HFFc6 (cell line): ENCODE results near the gene RGS7. TPM values are rescaled to one million over a fixed set of nuclear protein-coding genes. Genes with fewer than 3 reads are reported as not detected.

Experiments used
- DNase-seq: peaks from one replicate; pipeline ENCODE4 v3.0.0-alpha.2; 2018
- H3K27ac Mint-ChIP-seq: 2 replicates; pipeline ENCODE4 v1.8.0; 2020; ENCODE audit warnings: mild to moderate bottlenecking, mixed read lengths
- H3K27me3 Mint-ChIP-seq: 2 replicates; pipeline ENCODE4 v1.8.0; 2021; ENCODE audit warnings: mild to moderate bottlenecking, moderate library complexity, mixed read lengths; ENCODE audit not compliant: insufficient read depth
- H3K36me3 Mint-ChIP-seq: 2 replicates; pipeline ENCODE4 v1.8.0; 2021; ENCODE audit warnings: low read depth, mixed read lengths
- H3K4me1 Mint-ChIP-seq: 2 replicates; pipeline ENCODE4 v1.8.0; 2020; ENCODE audit warnings: low read depth, mixed read lengths
- H3K4me3 Mint-ChIP-seq: 2 replicates; pipeline ENCODE4 v1.8.0; 2020; ENCODE audit warnings: mild to moderate bottlenecking, moderate library complexity, mixed read lengths
- H3K9me3 Mint-ChIP-seq: 2 replicates; pipeline ENCODE4 v1.8.0; 2020; ENCODE audit warnings: mild to moderate bottlenecking, mixed read lengths
- CTCF ChIP-seq: fragments of 200-600 bp; sonication (generic); IDR thresholded peaks from 2 replicates; pipeline ENCODE4 v1.5.0; 2021; ENCODE audit warnings: antibody characterized with exemption, mild to moderate bottlenecking
- total RNA-seq, 6 experiments: library from RNA; stranded (reverse); fragmentation: NEBNext Ultra II Directional; extraction: Animal tissue kit (Norgen Biotek cat#: 25700); gene quantifications; 2 replicates in 1 of 6; 3 replicates in 5 of 6; pipeline ENCODE4 v1.2.3, GENCODE V29; 2021

RGS7 gene
- total RNA-seq, 6 experiments from 2014 or later = 1.5 to 2.4 (median 2.1) TPM

GRCh38 chr1:240956424-240956823 lies 400.6 kb downstream of the RGS7 start:
- no peaks in the 10 kb centered on the region; the same call in none of the 2 replicates for H3K27me3 Mint-ChIP-seq
- TF ChIP-seq CTCF = no peak
- DNase-seq = no peak
- H3K4me3 Mint-ChIP-seq = no peak overlapping the region
- H3K9me3 Mint-ChIP-seq = no peaks in the 10 kb centered on the region
- H3K36me3 Mint-ChIP-seq = no peaks in the 10 kb centered on the region
- no peaks in the 10 kb centered on the region for H3K4me1 Mint-ChIP-seq
- no peak overlapping the region for H3K27ac Mint-ChIP-seq

DNA sequence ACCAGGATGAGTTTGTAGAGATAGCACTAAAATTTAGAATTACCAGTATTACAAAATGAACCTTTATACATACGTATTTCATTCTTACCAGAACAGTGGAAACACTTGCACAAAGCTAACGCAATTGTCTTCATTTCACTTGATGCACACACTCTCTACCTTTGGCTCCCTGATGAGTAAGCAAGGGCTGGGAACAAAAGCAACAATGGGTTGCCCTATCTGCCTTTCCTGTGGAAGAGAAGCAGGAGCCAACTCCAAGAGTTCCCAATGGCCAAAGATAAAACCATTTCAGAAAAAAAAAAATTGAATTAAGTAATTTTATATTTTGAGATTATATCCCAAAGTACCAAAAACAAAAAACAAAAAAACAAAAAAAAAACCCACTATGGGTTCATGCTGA lies 401.0 kb downstream of the RGS7 start:
- H3K27me3 Mint-ChIP-seq = no peaks in the 10 kb centered on the region; the same call in none of the 2 replicates

DNA sequence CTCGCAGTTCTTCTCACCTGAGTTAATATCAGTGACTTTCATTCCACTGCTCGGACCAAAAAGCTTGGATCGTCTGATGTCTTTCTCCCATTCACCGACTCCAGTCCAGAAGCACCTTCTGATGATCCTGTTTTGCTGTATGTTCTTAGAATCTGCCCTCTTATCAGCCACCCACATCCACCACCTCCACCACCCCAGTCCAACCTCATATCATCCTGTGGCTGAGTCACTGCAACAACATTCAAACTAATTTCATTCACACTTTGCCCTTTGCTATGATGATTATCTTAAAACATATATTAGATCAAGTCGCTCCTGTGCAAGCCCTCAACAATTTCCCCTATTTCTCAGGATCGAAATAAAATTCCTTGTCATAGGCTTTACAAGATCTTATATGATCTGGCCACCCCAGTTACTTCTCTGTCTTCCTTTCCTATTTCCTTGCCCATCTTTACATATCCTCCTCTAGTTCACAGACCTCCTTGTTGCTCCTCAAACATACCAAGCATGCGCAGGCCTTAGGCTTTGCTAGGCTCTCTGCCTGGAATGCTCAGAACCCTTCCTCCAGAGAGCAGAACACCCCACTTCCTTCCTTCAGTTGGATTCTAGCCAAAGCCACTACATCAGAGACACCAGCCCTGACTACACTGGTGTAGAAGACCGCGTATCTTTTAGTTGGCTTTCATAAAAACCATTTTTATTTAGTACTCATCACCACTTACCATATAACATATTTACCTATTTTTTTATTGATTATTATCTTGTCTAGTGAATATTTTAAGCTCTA lies 409.4 kb downstream of the RGS7 start:
- Mint-ChIP-seq H3K36me3 (no peaks in the 10 kb centered on the region), H3K4me1 (peaks cover 11% of the 10 kb centered on the region), H3K27ac (no peak overlapping the region), H3K27me3 (no peaks in the 10 kb centered on the region; the same call in 1 of the 2 replicates), H3K4me3 (no peak overlapping the region), H3K9me3 (no peaks in the 10 kb centered on the region)
- TF ChIP-seq CTCF = no peak
- no peak for DNase-seq

More for the DNA sequence above, 401.0 kb downstream of the RGS7 start:
- no peak for TF ChIP-seq CTCF
- Mint-ChIP-seq H3K36me3 (no peaks in the 10 kb centered on the region), H3K27ac (no peak overlapping the region), H3K4me3 (no peak overlapping the region), H3K4me1 (no peaks in the 10 kb centered on the region), H3K9me3 (no peaks in the 10 kb centered on the region)
- DNase-seq = no peak

DNA sequence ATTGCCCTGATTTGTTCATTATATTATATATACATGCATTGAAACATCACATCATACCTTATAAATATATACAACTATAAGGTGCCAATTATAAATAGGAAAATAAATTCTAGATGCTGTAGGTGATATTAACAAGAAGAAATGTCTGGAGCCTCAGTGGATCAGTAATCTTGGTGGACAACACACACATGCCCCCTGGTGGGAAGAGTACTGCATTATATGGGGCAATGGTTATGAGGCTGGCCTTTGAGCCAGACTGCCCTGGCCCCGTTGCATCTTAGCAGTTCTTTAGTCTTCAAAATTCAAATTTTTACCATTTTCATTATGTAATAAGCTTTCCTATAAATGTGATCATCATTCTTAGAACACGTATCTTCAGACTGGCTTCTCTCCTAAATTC lies 410.1 kb downstream of the RGS7 start:
- no peaks in the 10 kb centered on the region for H3K36me3 Mint-ChIP-seq
- no peak overlapping the region for H3K27ac Mint-ChIP-seq
- H3K4me3 Mint-ChIP-seq = no peak overlapping the region
- TF ChIP-seq CTCF = peak; percentile 88
- peaks cover 11% of the 10 kb centered on the region for H3K4me1 Mint-ChIP-seq
- peak; percentile 48 for DNase-seq
- no peaks in the 10 kb centered on the region for H3K9me3 Mint-ChIP-seq
- no peaks in the 10 kb centered on the region for H3K27me3 Mint-ChIP-seq

DNA sequence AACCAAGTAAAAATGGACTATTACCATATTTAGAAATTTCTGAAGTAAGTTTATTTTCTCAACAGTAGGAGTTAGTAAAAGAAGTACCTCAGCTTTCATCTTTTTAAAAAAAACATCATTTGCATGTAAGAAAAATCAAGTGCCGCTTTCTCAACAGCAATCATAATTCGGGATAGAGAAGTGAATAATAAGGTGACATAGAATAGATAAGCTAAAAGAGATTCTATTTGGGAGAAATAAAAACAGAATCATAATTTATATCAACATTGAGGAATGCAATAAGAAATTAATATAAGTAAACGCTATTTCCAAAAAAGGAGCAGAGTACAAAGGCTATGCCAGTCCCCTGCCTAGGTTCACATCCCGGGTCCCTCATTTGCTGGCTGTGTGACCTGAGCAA lies 414.1 kb downstream of the RGS7 start:
- no peak for TF ChIP-seq CTCF
- no peak for DNase-seq
- peaks cover 4% of the 10 kb centered on the region; the same call in 1 of the 2 replicates for H3K27me3 Mint-ChIP-seq
- H3K27ac Mint-ChIP-seq = no peak overlapping the region
- peaks cover 10% of the 10 kb centered on the region for H3K4me1 Mint-ChIP-seq
- H3K9me3 Mint-ChIP-seq = peaks cover 7% of the 10 kb centered on the region
- H3K4me3 Mint-ChIP-seq = no peak overlapping the region
- peaks cover 9% of the 10 kb centered on the region; the same call in 1 of the 2 replicates for H3K36me3 Mint-ChIP-seq
